Measurements from ENCODE around the gene RGS3. TPM values are rescaled to one million over a fixed set of nuclear protein-coding genes. Genes with fewer than 3 reads are reported as not detected.

RGS3 gene
- total RNA-seq, 1 donor from 2014 or later: 26.3 TPM

GRCh38 chr9:113600871-113601614 lies 137.5 kb downstream of the RGS3 start:
- Mint-ChIP-seq H3K36me3 (peaks cover 5% of the 10 kb centered on the region), H3K27ac (peak overlapping the region; percentile 50), H3K9me3 (no peaks in the 10 kb centered on the region), H3K4me3 (no peak overlapping the region), H3K4me1 (peaks cover 37% of the 10 kb centered on the region), H3K27me3 (ENCODE audit: low read depth) (no peaks in the 10 kb centered on the region)
- no peak for TF ChIP-seq CTCF (IDR thresholded peaks at IDR 0.05; ENCODE audit: unreplicated experiment)
- no peak for DNase-seq (ENCODE audit: low spot score in 2 of 2, unreplicated experiment in 2 of 2)

DNA sequence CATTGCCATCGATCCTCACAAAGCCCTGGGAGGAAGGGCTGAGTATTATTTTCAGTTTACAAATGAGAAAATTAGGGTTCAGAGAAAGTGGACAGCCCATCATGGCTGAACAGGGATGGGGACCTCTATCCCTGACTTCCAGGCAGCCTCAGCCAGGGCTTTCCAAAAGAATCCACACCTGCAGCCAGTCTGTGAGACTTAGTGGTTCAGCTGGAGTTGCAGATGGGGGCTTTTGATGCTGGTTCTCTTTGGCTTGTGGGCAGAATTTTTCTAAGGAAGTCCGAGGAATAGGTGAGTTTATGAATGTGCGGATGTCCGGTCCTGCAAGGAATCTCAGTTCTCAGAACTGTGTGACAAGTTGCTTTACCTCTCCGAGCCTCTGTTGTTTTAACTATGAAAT lies 138.1 kb downstream of the RGS3 start:
- Mint-ChIP-seq H3K4me1 (peaks cover 37% of the 10 kb centered on the region), H3K9me3 (no peaks in the 10 kb centered on the region), H3K27me3 (ENCODE audit: low read depth) (no peaks in the 10 kb centered on the region), H3K36me3 (peaks cover 2% of the 10 kb centered on the region), H3K27ac (peak overlapping the region; percentile 27), H3K4me3 (no peak overlapping the region)
- TF ChIP-seq CTCF (IDR thresholded peaks at IDR 0.05; ENCODE audit: unreplicated experiment): no peak
- DNase-seq (ENCODE audit: low spot score in 2 of 2, unreplicated experiment in 2 of 2): no peak

DNA sequence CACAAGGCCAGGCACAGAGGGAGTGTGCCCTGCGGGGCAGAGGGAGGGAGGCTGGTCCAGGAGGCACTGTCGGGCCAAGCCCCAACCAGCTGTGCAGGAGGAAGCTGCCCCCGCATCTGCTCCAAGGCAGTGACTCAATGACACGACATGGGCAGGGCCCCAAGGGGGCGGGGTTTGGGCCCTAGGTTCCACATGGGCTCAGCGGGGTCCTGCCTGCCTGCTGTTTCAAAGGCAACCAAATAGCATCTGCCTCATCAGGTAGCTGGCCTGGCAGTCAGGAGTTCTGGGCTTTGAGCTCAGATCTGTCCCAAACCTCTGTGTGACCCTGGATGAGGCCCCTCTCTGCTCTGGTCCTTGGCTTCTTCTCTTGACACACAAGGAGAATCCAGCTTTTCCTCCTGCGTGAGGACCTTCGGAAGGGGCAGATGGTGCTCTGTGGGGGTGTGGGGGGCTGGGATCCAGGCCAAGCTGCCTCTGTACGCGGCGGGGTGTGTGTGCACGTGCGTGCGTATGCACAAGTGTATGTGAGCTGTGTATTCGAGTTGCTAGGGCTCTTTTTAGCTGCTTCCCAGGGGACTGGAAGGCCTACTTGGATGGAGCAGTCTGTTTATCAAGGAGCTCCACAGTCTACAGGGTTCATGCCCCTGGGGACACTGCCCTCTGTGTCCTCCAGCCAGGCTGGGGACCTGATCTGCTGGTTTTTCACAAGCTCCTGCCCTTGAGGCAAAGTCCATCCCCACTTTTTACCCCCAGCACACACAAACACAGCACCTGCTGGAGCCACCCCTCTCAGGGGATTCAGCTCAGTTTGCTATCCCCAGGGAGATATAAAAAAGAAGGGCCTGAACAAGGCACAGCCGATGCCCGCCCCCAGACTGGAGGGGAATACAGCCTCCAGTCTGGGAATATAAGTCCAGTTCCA lies 138.9 kb downstream of the RGS3 start:
- no peak for TF ChIP-seq CTCF (IDR thresholded peaks at IDR 0.05; ENCODE audit: unreplicated experiment)
- Mint-ChIP-seq H3K4me3 (no peak overlapping the region), H3K27me3 (ENCODE audit: low read depth) (no peaks in the 10 kb centered on the region), H3K9me3 (no peaks in the 10 kb centered on the region), H3K36me3 (no peaks in the 10 kb centered on the region), H3K27ac (peak overlapping the region; percentile 27), H3K4me1 (peaks cover 37% of the 10 kb centered on the region)
- DNase-seq (ENCODE audit: low spot score in 2 of 2, unreplicated experiment in 2 of 2): no peak

- H3K4me1 Mint-ChIP-seq: peaks cover 37% of the 10 kb centered on the region
These were observed 139.5 kb downstream of the RGS3 start for GRCh38 chr9:113603048-113603375.

GRCh38 chr9:113603773-113604172 lies 140.2 kb downstream of the RGS3 start:
- Mint-ChIP-seq H3K4me1 (peaks cover 37% of the 10 kb centered on the region), H3K36me3 (no peaks in the 10 kb centered on the region), H3K4me3 (no peak overlapping the region), H3K27ac (no peak overlapping the region), H3K9me3 (no peaks in the 10 kb centered on the region), H3K27me3 (ENCODE audit: low read depth) (no peaks in the 10 kb centered on the region)
- TF ChIP-seq CTCF (IDR thresholded peaks at IDR 0.05; ENCODE audit: unreplicated experiment): no peak
- DNase-seq (ENCODE audit: low spot score in 2 of 2, unreplicated experiment in 2 of 2): no peak

More at GRCh38 chr9:113603048-113603375, 139.5 kb downstream of the RGS3 start:
- Mint-ChIP-seq H3K9me3 (no peaks in the 10 kb centered on the region), H3K27ac (no peak overlapping the region), H3K36me3 (no peaks in the 10 kb centered on the region), H3K27me3 (ENCODE audit: low read depth) (no peaks in the 10 kb centered on the region), H3K4me3 (no peak overlapping the region)
- TF ChIP-seq CTCF (IDR thresholded peaks at IDR 0.05; ENCODE audit: unreplicated experiment): no peak
- no peak for DNase-seq (ENCODE audit: low spot score in 2 of 2, unreplicated experiment in 2 of 2)
